SH-SY5Y (cell line): ENCODE measurements around the gene ZNF774.

ENCODE experiments used
- GATA2 ChIP-seq: IDR thresholded peaks from 2 replicates; pipeline ENCODE4 v1.6.1; 2011; ENCODE audit warnings: mild to moderate bottlenecking, low read depth, low read length
- GATA3 ChIP-seq: IDR thresholded peaks from 2 replicates; pipeline ENCODE4 v1.6.1; 2011; ENCODE audit warnings: low read depth, mild to moderate bottlenecking, low read length, moderate library complexity

Gene ZNF774

DNA sequence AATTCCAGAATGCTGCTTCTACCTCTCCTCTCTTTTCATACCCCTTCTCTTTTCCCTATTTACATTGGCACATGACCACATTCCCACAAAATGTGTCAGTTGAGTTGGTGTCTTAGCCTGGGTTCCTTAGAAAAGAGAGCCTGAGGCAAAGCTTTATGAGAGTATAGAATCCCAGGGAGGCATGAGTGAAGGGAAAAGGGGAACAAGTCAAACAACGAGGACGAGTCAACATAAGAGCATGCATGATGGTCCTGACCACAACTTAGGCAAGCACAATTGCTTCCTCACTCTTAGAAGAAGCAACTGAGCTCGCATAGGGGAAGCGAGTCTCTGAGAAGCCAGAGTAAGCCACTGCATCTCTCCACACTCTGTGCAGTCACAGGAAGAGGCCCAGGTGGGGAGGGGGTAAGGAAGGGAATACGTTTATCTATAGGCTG is 15.4 kb upstream of the ZNF774 start:
- no peak for TF ChIP-seq GATA2
- no peak for TF ChIP-seq GATA3

DNA sequence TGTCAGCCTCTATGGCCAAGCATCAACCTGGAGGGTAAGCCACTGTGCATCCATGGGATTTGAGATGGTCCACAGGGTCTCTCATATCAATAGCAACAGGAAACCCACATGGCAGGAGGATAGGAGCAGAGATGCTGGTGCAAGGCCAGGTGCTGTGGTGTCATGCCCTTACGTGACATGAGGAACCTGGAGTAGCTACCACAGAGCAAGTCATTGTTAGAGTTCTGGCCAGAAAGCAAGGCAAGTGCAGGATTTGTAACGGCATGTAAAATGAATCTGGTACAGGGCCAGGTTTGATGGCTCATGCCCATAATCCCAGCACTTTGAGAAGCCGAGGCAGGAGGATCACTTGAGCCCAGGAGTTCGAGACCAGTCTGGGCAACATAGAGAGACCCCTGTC is 14.8 kb upstream of the ZNF774 start:
- TF ChIP-seq GATA3 (no peak), GATA2 (no peak)

DNA sequence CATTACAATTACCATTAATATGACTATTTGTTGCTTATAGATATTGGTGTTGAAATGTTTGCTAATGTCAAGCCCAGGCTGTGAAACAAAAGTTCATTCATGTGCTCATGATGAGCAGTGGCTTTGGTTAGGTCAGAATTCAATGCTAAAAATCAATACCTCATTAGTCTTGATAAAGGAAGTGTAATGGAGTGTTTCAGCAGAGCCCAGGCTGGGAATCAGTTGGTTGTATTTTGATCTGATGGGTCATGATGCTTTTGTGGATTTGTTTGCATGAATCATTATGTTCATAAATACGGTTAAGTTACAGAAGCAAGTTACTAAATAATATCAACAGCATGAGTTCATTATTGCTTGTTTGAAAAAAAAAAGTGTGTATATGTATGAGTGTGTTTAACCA is 13.6 kb upstream of the ZNF774 start:
- TF ChIP-seq GATA2 (no peak), GATA3 (no peak)

DNA sequence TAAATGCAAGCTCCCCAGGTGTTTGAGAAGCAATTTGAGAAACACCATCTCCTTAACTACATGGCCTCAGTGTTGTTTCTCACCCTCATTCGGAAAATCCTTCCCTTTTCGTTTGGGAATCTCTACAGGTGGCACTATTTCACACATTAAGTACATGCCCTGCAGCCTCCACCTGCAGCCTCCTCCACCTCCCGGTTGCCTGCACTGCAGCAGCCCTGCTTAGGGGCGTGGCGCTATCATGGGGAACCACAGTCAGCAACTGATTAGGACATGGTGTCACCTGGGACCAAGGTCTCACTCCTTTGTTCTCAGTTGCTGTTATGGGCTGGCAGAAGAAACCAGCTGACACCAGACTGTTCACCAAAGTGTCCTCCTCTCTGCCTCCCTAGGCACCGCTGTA is 11.7 kb upstream of the ZNF774 start:
- no peak for TF ChIP-seq GATA3
- TF ChIP-seq GATA2, result no peak

DNA sequence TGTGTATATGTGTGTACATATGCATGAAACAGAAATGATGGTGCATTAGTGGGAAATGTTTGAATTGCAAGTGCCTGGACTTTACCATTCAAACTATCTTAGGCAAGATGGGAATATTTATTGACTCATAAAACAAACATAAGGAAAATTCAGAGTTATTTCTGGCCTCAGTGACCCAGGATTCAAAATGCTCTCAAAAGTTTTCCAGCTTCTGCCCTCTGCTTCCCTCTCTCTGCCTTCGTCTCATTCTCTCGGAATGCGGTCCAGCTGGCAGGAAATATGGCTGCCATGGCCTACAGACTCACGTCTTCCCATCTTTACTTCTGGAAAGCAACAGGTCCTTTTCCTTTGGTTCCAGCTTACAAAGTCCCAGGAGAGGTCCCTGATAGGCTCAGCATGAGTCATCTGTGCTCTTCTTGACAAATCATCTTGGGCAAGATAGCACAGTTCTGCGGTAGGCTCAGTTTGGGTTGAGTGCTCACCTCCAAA is 8.7 kb upstream of the ZNF774 start:
- no peak for TF ChIP-seq GATA3
- no peak for TF ChIP-seq GATA2

DNA sequence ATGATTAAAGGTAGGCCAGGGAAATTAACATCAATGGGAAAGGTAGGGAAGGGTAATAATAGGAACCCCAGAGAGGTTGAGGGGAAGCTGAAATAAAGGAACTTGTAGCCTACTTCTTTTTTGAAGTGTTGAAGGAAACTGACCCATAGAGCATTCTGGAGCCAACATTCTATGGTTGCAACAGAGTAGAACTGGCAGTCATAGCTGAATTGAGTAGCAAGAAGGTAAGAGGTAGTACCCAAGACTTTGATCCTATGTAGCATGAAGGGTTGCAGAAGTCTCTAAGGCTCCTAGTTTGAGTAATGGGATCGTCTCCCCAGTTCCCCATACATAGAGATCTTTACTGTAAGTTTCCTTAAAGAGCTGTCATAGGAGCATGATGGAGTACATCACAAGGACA is 7.4 kb upstream of the ZNF774 start:
- TF ChIP-seq GATA2, result no peak

DNA sequence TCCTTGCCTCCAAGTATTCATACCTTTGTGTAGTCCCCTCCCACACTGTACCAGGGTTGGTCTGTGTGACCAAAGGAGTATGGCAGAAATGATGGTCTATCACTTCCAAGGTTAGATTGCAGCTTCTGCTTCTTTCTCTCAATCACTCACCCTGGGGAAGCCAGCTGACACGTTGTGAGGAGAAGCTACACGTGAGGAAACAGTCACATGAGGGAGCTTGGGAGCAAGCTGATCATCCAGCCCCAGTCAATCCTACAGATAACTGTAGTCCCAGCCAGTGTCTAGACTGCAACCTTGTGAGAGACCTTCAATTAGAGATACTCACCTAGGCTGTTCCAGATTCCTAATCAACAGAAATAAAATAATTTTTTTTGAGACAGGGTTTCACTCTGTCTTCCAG is 6.2 kb upstream of the ZNF774 start:
- TF ChIP-seq GATA2 (no peak), GATA3 (no peak)

DNA sequence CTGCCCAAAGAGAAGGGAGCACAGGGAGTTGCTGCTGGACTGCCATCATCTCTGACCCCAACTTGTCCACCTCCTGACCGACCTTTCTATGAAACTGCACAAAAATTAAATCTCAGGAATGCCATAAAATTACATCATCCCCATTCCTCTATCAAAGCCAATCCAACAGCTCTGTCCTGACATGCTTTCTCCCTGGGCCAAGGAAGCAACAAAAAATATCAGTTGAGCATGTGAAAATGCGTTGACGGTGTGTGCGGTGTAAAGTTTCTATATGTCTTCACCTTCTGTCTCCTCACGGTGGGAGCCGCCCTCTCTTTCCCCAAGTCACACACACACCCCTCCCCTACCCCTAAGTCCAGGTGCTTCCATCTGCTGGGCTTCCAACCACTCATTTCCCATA is 3.6 kb upstream of the ZNF774 start:
- TF ChIP-seq GATA3 (no peak), GATA2 (no peak)

DNA sequence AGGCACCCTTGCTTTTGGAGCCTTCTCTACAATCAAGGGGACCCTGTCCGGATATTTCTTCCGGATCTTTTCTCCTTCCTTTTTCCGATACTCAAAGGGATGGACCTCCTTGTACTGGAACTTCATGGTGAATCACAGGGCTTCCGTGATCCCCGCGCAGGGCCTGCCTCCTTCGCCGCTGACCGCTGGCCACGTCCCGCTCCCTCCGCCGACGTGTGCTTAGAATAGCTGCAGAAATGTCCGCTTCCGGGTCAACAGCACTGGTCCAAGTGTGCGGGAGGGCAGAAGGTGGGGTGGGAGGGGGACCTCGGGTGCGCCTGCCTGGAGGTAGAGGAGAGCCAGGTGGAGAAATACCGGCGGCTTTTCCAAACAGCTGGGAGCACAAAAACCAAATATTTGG is 3.0 kb upstream of the ZNF774 start:
- TF ChIP-seq GATA2 (no peak), GATA3 (no peak)

DNA sequence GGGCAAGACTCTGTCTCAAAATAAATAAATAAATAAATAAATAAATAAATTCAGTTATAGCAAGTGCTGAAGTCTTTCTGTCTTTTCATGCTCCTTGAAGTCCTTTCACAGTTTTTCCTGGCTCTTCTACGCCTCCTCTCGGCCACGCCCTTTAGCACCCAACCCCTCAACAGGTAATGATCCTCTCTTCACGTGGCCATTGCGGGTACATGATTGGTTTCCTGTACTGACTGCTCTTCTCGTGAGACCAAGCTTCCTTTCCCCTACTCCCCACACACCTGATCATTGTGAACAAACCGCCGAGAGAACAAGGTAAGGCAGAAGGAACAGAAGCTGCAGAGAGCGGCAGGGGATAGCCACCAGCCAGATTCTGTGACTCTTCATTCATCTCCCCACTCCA is 2.3 kb upstream of the ZNF774 start:
- TF ChIP-seq GATA3 (no peak), GATA2 (no peak)

DNA sequence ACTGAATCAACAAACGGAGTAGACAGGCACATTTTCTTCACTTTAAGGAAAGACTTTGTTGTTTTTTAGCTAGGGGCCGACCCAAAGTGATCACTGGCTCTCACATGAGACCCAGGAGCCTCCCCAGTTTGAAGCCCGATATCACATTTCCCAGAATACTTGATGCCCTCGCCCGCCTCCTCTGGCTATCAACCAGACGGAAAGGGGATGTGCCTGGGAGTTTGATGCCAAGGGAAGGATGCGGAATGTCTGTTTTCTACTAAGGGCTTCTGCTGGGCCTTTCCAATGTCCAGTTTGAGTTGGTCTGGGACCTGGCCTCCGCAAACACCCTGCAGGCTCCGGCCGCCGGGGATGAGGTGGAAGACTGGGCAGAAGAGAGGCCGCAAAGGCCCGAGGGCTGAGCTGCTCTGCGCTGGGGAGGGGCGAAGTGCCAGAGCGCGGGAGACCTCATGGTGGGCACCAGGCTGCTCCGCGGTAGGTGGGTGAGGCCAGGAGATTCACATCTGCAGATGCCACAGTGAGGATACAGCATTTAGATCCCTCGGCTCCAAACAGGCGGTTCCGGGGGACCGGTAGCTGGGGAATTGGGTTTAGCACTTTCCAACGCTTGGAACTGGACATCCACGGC is 491 bp upstream of the ZNF774 start:
- TF ChIP-seq GATA2 (no peak), GATA3 (no peak)

DNA sequence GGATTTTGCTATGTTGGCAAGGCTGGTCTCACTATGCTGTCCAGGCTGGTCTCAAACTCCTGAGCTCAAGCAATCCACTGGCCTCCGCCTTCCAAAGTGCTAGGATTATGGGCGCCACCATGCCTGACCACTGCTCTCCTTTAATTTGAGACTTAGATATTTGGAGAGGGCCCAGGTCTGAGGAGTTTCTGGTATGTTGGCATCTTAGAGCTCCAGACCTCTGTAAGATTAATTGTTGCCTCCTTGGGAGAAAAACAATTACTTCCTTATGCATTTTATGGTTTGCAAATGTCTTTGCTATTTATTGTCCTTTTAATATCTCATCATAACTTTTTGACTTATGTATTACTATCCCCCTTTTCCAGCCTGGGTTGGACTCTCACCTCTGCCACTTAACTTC is 2.9 kb downstream of the ZNF774 start:
- no peak for TF ChIP-seq GATA2
- TF ChIP-seq GATA3, result no peak

DNA sequence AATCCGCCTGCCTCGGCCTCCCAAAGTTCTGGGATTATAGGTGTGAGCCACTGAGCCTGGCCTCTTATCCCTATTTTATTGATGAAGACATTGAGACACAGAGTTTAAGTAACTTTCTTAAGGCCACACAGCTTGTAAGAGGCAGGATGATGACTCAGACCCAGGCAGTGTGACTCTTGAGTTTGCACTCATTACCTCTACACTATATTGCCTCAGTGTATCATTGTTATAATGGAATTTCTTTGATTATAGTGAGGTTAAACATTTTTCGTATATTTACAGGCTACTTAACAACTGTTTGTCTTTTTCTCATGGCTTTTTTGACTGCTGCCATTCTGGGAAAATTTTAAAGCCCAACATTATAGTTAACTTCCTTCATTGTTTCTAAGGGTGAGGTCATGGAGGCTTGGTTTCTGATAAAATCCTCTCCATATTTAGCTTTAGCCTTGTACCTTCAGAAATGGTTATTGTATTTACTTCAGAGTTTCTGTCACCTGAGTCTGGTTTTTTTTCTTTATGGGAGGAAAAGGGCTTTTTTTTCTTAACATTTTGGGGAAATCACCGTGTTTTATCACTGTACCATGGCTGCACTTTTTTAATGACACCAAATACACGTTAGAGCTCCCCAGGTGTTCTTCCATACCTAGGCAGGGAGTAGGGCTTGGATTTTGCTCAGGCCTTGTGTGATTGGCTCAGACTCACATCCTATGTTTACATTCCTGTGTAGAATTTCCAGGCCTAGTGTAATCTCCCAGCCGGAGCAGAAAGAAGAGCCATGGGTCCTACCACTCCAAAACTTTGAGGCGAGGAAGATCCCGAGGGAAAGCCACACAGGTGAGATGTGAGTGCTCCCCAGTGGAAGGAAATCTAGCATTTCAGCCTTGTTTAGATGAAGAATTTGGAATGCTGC is 6.3 kb downstream of the ZNF774 start:
- no peak for TF ChIP-seq GATA3
- TF ChIP-seq GATA2, result no peak

DNA sequence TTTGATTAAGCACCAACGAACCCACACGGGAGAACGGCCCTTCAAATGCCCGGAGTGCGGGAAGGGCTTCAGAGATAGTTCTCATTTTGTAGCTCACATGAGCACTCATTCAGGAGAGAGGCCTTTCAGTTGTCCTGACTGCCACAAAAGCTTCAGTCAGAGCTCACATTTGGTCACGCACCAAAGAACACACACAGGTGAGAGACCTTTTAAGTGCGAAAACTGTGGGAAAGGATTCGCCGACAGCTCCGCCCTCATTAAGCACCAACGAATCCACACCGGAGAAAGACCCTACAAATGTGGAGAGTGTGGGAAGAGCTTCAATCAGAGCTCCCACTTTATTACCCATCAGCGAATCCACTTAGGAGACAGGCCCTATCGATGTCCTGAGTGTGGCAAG is 8.7 kb downstream of the ZNF774 start:
- TF ChIP-seq GATA3, result no peak
- TF ChIP-seq GATA2, result no peak

DNA sequence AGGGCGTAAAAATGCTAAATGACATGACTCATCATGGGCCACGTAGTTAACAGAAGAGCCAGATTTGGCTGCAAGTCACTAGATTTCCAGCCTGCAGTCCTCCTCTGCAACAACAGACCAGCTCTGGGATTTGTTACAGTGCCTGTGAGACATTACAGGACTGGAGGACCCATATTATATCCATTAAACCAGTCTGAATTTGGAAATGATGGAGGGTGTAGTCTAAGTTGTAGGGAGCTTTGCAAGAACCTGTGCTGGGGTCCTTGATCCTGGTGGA is 10.8 kb downstream of the ZNF774 start:
- no peak for TF ChIP-seq GATA3
- no peak for TF ChIP-seq GATA2

DNA sequence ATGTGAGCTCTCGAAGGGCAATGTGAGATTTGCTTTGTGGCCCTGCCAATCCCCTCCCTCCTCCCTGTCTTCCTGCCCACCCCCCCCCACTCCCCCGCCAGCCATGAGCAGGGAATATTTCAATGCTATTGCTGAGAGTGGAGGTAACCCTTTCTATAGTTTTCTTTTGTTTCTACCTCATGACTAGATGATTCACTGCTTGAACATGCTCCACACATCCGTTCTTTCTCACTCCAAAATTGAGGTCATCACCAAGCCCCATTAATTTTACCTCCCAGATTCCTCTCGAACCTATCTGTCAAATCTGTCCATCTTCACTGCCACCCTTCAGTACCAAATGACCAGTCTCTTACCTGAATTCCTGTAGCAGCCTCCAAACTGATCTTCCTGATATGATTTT is 12.2 kb downstream of the ZNF774 start:
- TF ChIP-seq GATA3 (no peak), GATA2 (no peak)
